ENCODE data around the gene ZFYVE19.

ZFYVE19 gene

DNA sequence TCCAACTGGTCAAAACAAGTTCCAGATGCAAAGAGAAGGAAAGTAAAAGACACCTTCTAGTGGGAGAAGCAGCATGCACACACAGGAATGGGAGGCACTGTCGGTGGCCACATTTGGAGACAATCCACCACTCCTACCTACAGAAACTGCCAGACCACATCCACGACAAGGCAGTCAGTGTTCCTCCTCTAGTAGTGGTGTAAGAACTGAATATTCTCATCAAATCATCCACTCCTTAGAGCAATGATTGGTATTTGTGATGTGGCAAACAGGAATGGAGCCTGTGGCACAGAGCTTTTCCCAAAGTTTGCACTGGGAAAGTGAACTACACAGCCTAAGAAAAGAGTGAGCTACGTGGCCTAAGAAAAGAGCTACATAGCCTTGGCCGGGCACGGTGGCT, 31.9 kb downstream of the ZFYVE19 start:
- H3K4me3 ChIP-seq (ENCODE audit: low read length), result no peak overlapping the region
- TF ChIP-seq, protein P1, sequence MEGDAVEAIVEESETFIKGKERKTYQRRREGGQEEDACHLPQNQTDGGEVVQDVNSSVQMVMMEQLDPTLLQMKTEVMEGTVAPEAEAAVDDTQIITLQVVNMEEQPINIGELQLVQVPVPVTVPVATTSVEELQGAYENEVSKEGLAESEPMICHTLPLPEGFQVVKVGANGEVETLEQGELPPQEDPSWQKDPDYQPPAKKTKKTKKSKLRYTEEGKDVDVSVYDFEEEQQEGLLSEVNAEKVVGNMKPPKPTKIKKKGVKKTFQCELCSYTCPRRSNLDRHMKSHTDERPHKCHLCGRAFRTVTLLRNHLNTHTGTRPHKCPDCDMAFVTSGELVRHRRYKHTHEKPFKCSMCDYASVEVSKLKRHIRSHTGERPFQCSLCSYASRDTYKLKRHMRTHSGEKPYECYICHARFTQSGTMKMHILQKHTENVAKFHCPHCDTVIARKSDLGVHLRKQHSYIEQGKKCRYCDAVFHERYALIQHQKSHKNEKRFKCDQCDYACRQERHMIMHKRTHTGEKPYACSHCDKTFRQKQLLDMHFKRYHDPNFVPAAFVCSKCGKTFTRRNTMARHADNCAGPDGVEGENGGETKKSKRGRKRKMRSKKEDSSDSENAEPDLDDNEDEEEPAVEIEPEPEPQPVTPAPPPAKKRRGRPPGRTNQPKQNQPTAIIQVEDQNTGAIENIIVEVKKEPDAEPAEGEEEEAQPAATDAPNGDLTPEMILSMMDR (IDR thresholded peaks at IDR 0.05; ENCODE audit: insufficient read depth, low read depth, low read length, missing control alignments), result no peak
- DNase-seq (ENCODE audit: low read depth), result no peak

DNA sequence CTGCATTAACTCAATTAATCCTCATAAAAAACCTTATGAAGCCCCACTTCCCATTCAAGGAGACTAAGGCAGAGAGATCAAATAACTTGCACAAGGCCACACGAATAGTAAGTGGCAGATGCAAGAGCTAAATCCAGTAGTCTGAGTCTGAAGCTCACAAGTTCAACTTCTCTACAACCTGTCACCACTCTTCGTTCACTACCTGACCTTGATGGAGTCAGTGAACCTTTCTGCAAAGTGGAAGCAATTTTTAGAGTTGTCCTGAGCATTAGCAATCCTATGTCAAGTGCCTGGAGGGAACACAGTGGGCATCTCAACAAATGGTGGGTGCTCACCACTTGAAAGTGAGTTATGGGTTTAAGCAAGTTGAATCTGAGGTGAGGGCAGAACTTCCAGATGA, 34.9 kb downstream of the ZFYVE19 start:
- TF ChIP-seq, protein P1 (IDR thresholded peaks at IDR 0.05; ENCODE audit: insufficient read depth, low read depth, low read length, missing control alignments), result no peak
- H3K4me3 ChIP-seq (ENCODE audit: low read length), result no peak overlapping the region
- DNase-seq (ENCODE audit: low read depth), result no peak

DNA sequence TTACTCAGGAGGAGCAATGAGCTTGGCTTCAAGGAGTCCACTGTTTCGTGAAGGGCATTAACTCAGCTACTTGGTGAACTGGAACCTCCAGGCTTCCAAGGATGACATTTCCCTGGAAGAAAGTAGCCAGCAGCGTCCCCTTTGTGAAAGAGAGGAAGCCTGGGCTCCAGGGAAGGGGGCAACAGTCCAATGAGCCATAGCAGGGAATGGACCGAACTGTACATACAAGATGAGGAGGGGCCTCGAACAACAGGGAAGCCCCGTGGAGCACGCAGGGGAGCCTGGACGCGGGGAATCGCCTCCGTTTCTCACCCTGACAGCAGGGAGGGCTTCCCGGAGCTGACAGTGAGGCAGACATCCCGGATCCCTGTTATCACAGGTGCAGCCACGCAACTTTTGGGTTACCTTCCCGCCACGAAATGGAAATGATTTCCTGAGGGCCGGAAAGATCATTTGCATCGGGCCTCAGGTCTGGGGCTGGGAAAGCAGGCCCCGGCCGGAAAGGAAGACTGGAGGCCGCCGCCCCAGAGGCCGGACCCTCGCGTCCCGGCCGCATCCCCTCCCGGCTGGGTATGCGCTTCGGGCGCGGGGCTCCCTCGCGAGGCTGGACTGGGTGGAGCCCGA, 36.5 kb downstream of the ZFYVE19 start:
- peak overlapping the region; percentile 65 for H3K4me3 ChIP-seq (ENCODE audit: low read length)
- DNase-seq (ENCODE audit: low read depth), result no peak
- TF ChIP-seq, protein P1 (IDR thresholded peaks at IDR 0.05; ENCODE audit: insufficient read depth, low read depth, low read length, missing control alignments), result no peak

DNA sequence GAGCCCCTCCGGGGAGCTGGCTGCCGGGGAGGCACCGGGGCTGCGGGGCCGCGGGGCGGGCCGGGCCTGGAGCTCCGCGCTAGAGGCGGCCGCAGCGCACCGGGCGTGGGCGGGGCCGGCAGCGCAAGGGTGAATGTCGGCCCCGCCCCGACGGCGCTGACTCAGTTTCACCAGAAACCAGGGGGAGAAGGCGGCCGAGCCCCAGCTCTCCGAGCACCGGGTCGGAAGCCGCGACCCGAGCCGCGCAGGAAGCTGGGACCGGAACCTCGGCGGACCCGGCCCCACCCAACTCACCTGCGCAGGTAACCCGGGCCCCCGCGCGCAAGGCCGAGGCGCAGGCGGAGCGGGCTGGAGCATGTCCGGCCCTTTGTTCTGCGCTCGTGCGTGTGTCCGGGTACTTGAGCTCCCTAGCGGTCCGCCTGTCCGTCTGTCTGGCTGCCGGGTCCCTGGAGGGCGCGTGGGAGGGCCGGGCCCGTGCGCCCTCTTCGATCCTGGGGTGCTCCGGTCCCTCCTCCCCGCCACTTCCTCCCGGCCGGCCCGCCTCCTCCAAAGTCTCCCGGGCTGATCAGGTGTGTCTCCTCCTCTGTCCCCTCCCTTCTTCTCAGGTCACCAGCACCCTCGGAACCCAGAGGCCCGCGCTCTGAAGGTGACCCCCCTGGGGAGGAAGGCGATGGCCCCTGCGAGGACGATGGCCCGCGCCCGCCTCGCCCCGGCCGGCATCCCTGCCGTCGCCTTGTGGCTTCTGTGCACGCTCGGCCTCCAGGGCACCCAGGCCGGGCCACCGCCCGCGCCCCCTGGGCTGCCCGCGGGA, 37.2 kb downstream of the ZFYVE19 start, which contains the start of gene SPINT1:
SPINT1 (plus strand) TSS at position 164 of the 811 bp plus-strand sequence; CDS start at position 671, 507 bp downstream.
- peak within 1 kb of the TSS; percentile 65 for H3K4me3 ChIP-seq (ENCODE audit: low read length)
- TF ChIP-seq, protein P1 (IDR thresholded peaks at IDR 0.05; ENCODE audit: insufficient read depth, low read depth, low read length, missing control alignments), result no peak
- peak; percentile 87 for DNase-seq (ENCODE audit: low read depth)

DNA sequence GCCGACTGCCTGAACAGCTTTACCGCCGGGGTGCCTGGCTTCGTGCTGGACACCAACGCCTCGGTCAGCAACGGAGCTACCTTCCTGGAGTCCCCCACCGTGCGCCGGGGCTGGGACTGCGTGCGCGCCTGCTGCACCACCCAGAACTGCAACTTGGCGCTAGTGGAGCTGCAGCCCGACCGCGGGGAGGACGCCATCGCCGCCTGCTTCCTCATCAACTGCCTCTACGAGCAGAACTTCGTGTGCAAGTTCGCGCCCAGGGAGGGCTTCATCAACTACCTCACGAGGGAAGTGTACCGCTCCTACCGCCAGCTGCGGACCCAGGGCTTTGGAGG, 37.8 kb downstream of the ZFYVE19 start:
- peak; percentile 57 for DNase-seq (ENCODE audit: low read depth)

DNA sequence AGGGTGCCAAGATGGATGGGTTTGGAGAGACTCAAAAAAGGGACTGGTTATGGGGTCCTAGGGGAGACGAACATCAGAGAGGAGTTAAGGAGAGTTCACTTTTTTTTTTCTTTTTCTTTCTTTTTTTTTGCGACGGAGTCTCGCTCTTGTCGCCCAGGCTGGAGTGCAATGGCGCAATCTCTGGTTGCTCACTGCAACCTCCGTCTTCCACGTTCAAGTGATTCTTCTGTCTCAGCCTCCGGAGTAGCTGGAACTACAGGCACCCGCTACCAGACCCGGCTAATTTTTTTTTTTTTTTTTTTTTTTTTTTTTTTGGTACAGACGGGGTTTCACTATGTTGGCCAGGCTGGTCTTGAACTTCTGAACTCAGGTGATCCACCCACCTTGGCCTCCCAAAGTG, 38.1 kb downstream of the ZFYVE19 start:
- peak; percentile 68 for DNase-seq (ENCODE audit: low read depth)
- peak overlapping the region; percentile 65 for H3K4me3 ChIP-seq (ENCODE audit: low read length)
- TF ChIP-seq, protein P1 (IDR thresholded peaks at IDR 0.05; ENCODE audit: insufficient read depth, low read depth, low read length, missing control alignments), result no peak

More for the DNA sequence above, 37.8 kb downstream of the ZFYVE19 start:
- TF ChIP-seq, protein P1 (IDR thresholded peaks at IDR 0.05; ENCODE audit: insufficient read depth, low read depth, low read length, missing control alignments), result no peak
- H3K4me3 ChIP-seq (ENCODE audit: low read length), result peak overlapping the region; percentile 65

All from epithelial cell of esophagus (primary cell).